GM06990 (cell line): ENCODE results near the gene ATL1.
"Not testable (repeated sequence)": the region's sequence is repeated elsewhere in the genome, so short reads cannot be mapped to it uniquely, and the experiment has no call there.

Experiments
- DNase-seq: peaks from one replicate; pipeline ENCODE4 v3.0.0-alpha.2; 2011; ENCODE audit not compliant: insufficient read length; ENCODE audit errors: extremely low read depth
- H3K27me3 ChIP-seq: replicated peaks from 2 replicates; pipeline ENCODE4 v1.6.0; 2011; ENCODE audit warnings: low read length; ENCODE audit not compliant: control insufficient read depth, insufficient read depth
- H3K36me3 ChIP-seq: 2 replicates; pipeline ENCODE4 v1.5.1; 2011; ENCODE audit warnings: low read length; ENCODE audit not compliant: control insufficient read depth, insufficient read depth
- H3K4me3 ChIP-seq: replicated peaks from 2 replicates; pipeline ENCODE4 v1.5.1; 2011; ENCODE audit warnings: low read depth, mild to moderate bottlenecking, control low read depth, low read length
- CTCF ChIP-seq: IDR thresholded peaks from 2 replicates; pipeline ENCODE4 v1.5.1; 2011; ENCODE audit warnings: low read length, control low read depth, mild to moderate bottlenecking, inconsistent platforms; ENCODE audit not compliant: insufficient read depth, poor library complexity, severe bottlenecking

The ATL1 gene

GRCh38 chr14:50533241-50533705 is 26.7 kb upstream of the ATL1 start:
- Histone ChIP-seq H3K27me3 (no peaks in the 10 kb centered on the region), H3K36me3 (no peaks in the 10 kb centered on the region), H3K4me3 (peak overlapping the region; percentile 87)
- DNase-seq = peak; percentile 39
- no peak for TF ChIP-seq CTCF

- H3K27me3 ChIP-seq = no peaks in the 10 kb centered on the region
- no peak for DNase-seq
- no peak overlapping the region for H3K4me3 ChIP-seq
- no peak for TF ChIP-seq CTCF
- no peaks in the 10 kb centered on the region for H3K36me3 ChIP-seq
Observed at GRCh38 chr14:50533806-50534205, 26.1 kb upstream of the ATL1 start.

DNA sequence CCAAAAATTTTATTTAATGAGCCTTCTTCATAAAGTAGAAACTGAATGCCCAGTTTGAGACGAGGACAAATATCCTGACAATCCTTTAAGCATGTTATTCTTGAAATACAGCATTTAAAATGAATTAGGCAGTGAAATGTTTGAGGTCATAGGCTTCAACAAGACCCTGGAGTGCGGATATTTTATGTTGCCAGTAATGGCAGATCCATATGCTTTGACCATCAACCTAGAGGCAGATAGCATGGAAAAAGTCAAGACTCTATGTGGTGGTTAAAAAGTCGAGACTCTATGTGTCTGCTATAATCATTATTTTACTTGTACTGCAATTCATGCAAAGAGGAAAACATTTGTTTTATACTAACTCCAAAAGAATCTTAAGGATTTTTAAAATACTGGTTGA is 25.5 kb upstream of the ATL1 start:
- no peaks in the 10 kb centered on the region for H3K36me3 ChIP-seq
- H3K27me3 ChIP-seq = no peaks in the 10 kb centered on the region
- H3K4me3 ChIP-seq = no peak overlapping the region
- DNase-seq = no peak
- no peak for TF ChIP-seq CTCF

DNA sequence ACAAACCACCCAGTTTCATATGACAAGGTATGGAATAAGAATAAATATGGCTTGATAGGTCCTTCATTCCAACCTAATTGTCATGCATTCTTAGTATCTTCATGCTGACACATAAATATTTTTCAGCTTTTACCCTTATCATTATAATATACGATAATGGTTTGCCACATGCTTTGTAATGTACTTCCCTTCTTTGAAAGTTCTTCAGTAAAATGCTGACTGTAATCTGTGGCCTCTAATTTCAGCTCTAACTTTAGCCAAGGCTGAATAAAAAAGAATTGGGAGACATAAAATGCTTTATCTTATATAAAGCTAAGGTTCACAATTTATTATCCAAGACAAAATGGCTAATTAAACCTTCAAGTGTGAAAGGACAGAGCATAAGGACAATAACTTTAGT is 24.9 kb upstream of the ATL1 start:
- no peak for TF ChIP-seq CTCF
- no peak for DNase-seq
- no peak overlapping the region for H3K4me3 ChIP-seq
- no peaks in the 10 kb centered on the region for H3K27me3 ChIP-seq
- H3K36me3 ChIP-seq = no peaks in the 10 kb centered on the region

DNA sequence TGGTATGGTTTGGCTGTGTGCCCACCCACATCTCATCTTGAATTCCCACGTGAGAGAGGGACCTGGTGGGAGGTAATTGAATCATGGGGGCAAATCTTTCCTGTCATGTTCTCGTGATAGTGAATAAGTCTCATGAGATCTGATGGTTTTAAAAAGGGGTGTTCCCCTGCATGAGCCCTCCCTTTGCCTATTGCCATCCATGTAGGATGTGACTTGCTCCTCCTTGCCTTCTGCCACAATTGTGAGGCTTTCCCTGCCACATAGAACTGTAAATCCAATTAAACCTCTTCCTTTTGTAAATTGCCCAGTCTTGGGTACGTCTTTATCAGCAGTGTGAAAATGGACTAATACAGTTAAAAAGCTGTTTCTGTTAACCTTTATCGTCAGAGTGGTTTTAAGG is 21.9 kb upstream of the ATL1 start:
- H3K36me3 ChIP-seq, H3K27me3 ChIP-seq, H3K4me3 ChIP-seq, DNase-seq: not testable (repeated sequence)

DNA sequence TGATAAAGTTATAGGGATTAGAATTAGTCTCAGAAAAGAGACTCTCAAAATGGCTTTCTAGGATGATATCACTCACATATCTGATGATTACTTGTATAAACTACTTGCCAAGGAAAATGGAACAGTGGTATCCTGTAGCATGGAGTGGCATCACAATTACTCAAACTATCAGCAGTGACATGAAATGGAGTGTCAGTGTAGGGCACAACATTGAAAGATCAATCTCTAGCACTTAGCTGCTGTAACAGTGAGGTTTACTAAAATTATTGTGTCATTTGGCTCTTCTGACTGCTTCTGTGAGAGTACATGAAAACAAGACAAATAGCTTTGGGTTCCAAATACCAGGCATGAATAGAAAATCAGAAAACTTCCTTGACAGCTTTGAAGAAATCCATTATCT is 20.9 kb upstream of the ATL1 start:
- Histone ChIP-seq H3K27me3 (no peaks in the 10 kb centered on the region), H3K4me3 (no peak overlapping the region), H3K36me3 (no peaks in the 10 kb centered on the region)
- TF ChIP-seq CTCF = no peak
- no peak for DNase-seq
